Measurements from ENCODE around the gene TAF6.

DNA sequence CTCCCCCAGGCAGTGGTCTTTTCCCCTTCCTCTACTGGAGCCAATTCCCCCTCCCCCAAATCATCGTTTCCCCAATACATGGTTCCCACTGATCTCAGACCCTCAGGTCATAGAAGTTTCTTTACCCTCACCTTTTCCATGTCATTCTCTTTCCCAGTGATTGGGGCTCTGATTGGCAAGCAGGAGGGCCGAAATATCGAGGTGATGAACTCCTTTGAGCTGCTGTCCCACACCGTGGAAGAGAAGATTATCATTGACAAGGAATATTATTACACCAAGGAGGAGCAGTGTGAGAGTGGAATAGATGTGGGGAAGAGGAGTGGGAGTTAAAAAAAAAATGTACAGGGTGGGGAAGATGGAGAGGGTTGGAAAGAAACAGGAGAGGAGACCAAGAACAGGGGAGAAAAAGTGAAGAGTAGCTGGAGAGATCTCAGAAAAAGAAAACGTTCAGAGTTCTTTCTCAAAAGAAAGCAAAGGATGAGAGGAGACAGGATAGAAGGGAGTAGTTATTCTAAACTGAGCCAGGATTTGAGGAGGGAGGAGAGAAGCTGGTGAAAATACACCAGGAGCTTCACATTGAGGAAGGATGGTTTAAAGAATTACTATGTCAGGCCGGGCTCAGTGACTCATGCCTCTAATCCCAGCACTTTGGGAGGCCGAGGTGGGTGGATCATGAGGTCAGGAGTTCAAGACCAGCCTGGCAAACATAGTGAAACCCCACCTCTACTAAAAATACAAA is 29.5 kb downstream of the TAF6 start:
- TF ChIP-seq, protein P1, sequence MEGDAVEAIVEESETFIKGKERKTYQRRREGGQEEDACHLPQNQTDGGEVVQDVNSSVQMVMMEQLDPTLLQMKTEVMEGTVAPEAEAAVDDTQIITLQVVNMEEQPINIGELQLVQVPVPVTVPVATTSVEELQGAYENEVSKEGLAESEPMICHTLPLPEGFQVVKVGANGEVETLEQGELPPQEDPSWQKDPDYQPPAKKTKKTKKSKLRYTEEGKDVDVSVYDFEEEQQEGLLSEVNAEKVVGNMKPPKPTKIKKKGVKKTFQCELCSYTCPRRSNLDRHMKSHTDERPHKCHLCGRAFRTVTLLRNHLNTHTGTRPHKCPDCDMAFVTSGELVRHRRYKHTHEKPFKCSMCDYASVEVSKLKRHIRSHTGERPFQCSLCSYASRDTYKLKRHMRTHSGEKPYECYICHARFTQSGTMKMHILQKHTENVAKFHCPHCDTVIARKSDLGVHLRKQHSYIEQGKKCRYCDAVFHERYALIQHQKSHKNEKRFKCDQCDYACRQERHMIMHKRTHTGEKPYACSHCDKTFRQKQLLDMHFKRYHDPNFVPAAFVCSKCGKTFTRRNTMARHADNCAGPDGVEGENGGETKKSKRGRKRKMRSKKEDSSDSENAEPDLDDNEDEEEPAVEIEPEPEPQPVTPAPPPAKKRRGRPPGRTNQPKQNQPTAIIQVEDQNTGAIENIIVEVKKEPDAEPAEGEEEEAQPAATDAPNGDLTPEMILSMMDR (IDR thresholded peaks at IDR 0.05; ENCODE audit: insufficient read depth, low read length), result no peak
- no peak for TF ChIP-seq POLR2AphosphoS5 (IDR thresholded peaks at IDR 0.05; ENCODE audit: low read depth)
- TF ChIP-seq GABPA (IDR thresholded peaks at IDR 0.05; ENCODE audit: low read depth), result no peak
- TF ChIP-seq, protein P2, sequence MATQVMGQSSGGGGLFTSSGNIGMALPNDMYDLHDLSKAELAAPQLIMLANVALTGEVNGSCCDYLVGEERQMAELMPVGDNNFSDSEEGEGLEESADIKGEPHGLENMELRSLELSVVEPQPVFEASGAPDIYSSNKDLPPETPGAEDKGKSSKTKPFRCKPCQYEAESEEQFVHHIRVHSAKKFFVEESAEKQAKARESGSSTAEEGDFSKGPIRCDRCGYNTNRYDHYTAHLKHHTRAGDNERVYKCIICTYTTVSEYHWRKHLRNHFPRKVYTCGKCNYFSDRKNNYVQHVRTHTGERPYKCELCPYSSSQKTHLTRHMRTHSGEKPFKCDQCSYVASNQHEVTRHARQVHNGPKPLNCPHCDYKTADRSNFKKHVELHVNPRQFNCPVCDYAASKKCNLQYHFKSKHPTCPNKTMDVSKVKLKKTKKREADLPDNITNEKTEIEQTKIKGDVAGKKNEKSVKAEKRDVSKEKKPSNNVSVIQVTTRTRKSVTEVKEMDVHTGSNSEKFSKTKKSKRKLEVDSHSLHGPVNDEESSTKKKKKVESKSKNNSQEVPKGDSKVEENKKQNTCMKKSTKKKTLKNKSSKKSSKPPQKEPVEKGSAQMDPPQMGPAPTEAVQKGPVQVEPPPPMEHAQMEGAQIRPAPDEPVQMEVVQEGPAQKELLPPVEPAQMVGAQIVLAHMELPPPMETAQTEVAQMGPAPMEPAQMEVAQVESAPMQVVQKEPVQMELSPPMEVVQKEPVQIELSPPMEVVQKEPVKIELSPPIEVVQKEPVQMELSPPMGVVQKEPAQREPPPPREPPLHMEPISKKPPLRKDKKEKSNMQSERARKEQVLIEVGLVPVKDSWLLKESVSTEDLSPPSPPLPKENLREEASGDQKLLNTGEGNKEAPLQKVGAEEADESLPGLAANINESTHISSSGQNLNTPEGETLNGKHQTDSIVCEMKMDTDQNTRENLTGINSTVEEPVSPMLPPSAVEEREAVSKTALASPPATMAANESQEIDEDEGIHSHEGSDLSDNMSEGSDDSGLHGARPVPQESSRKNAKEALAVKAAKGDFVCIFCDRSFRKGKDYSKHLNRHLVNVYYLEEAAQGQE (IDR thresholded peaks at IDR 0.05; ENCODE audit: insufficient replicate concordance, low read depth), result no peak
- no peak for TF ChIP-seq SPI1 (IDR thresholded peaks at IDR 0.05; ENCODE audit: borderline replicate concordance, low read depth)

Measured in HL-60 (cell line).